Caco-2 (cell line): ENCODE measurements around the gene WNK2. TPM values are rescaled to one million over a fixed set of nuclear protein-coding genes. Genes with fewer than 3 reads are reported as not detected.

Experiments
- BruUV-seq: library from RNA; stranded (reverse); fragments of 400-500 nt; replicated peaks from 2 replicates; lab custom pipeline; 2021; lab: Mats Ljungman, UMichigan
- CTCF ChIA-PET: fragments of 300-600 bp; sonication (Branson Sonifier 250); formaldehyde crosslinking; loops from one replicate; lab custom pipeline; 2022; ENCODE audit warnings: antibody characterized with exemption; lab: Charles Lee
- POLR2A ChIA-PET: fragments of 300-600 bp; sonication (Branson Sonifier 250); formaldehyde crosslinking; loops from one replicate; lab custom pipeline; 2022; ENCODE audit warnings: antibody characterized with exemption; lab: Charles Lee
- DNase-seq, 2 experiments: peaks; one replicate each; pipeline versions ENCODE4 v3.0.0 to v3.0.0-alpha.2; 2020 to 2022
- H3K27me3 ChIP-seq: replicated peaks from 2 replicates; pipeline ENCODE4 v1.6.0; 2011; ENCODE audit warnings: low read length; ENCODE audit not compliant: control insufficient read depth, insufficient read depth
- H3K36me3 ChIP-seq: 2 replicates; pipeline ENCODE4 v1.5.1; 2011; ENCODE audit warnings: low read length; ENCODE audit not compliant: control insufficient read depth, insufficient read depth
- H3K4me1 ChIP-seq: fragments of 250-450 bp; sonication (Bioruptor Pico); 2 replicates; pipeline ENCODE4 v1.5.1; 2020; ENCODE audit warnings: mild to moderate bottlenecking
- H3K4me3 ChIP-seq: 2 replicates; pipeline ENCODE4 v1.5.1; 2011; ENCODE audit warnings: low read depth, mild to moderate bottlenecking, control low read depth, low read length
- H3K9me3 ChIP-seq: fragments of 250-450 bp; sonication (Bioruptor Pico); 2 replicates; pipeline ENCODE4 v1.5.1; 2020; ENCODE audit warnings: mild to moderate bottlenecking, moderate library complexity
- H3K27ac Mint-ChIP-seq: one replicate; pipeline ENCODE4 v1.8.0; 2022; ENCODE audit warnings: mixed read lengths; ENCODE audit not compliant: unreplicated experiment
- H3K27me3 Mint-ChIP-seq: one replicate; pipeline ENCODE4 v1.8.0; 2022; ENCODE audit warnings: mixed read lengths; ENCODE audit not compliant: insufficient read depth, unreplicated experiment
- H3K36me3 Mint-ChIP-seq: one replicate; pipeline ENCODE4 v1.8.0; 2022; ENCODE audit warnings: mild to moderate bottlenecking, mixed read lengths; ENCODE audit not compliant: insufficient read depth, unreplicated experiment
- H3K4me1 Mint-ChIP-seq: one replicate; pipeline ENCODE4 v1.8.0; 2022; ENCODE audit warnings: low read depth, mixed read lengths; ENCODE audit not compliant: unreplicated experiment
- H3K4me3 Mint-ChIP-seq: one replicate; pipeline ENCODE4 v1.8.0; 2022; ENCODE audit warnings: mild to moderate bottlenecking, moderate library complexity, mixed read lengths; ENCODE audit not compliant: unreplicated experiment
- H3K9me3 Mint-ChIP-seq: one replicate; pipeline ENCODE4 v1.8.0; 2022; ENCODE audit warnings: mixed read lengths; ENCODE audit not compliant: unreplicated experiment
- intact Hi-C: fragments of 100-400 bp; cut with micrococcal nuclease; formaldehyde crosslinking; loops from one replicate; pipeline ENCODE4 v1.10.0; 2022; ENCODE audit not compliant: unreplicated experiment
- total RNA-seq: library from RNA; stranded (reverse); gene quantifications from 2 replicates; pipeline ENCODE4 v1.2.3, GENCODE V29; 2022
- TF ChIP-seq, protein P1 (sequence below), 2 experiments: fragments of 200-600 bp in 1 of 2; IDR thresholded peaks; 1 replicate in 1 of 2; 2 replicates in 1 of 2; pipeline versions ENCODE4 v1.5.1 to v1.8.0; 2011 to 2022; ENCODE audit warnings: antibody characterized with exemption in 1 of 2, control low read depth in 1 of 2, inconsistent platforms in 1 of 2, low read depth in 1 of 2, low read length in 1 of 2, mild to moderate bottlenecking in 1 of 2, moderate library complexity in 1 of 2; ENCODE audit not compliant: insufficient read depth in 1 of 2, severe bottlenecking in 1 of 2, unreplicated experiment in 1 of 2

WNK2 gene
- total RNA-seq, 1 experiment from 2014 or later, result 21.7 TPM

DNA sequence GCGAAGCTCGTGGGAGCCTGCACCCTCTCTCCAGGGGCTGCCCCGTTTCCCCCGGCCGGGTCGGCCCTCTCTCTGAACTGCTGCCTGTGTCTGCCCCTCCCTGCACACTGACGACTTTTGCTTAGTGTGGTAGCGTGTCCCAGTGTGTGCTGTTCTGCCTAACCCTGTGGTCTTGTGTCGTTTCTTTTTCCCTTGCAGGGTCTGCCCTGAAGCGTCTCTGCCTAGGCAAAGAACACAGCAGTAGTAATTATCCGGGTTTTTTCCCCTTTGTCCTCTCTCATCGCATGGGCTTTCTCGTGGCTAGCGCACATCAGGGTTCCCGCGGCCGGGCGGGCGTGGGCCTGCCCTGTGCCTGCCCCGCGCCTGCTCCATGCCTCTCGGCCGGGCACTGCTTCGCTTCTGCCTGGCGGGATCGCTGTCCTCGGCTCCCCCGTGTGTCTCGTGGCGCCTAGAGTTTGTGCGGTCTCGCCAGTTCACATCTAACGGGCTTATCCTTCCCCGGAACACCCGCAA is 122.7 kb downstream of the WNK2 start:
- ChIA-PET POLR2A (no interaction called here), CTCF (no interaction called here)
- TF ChIP-seq, protein P1, sequence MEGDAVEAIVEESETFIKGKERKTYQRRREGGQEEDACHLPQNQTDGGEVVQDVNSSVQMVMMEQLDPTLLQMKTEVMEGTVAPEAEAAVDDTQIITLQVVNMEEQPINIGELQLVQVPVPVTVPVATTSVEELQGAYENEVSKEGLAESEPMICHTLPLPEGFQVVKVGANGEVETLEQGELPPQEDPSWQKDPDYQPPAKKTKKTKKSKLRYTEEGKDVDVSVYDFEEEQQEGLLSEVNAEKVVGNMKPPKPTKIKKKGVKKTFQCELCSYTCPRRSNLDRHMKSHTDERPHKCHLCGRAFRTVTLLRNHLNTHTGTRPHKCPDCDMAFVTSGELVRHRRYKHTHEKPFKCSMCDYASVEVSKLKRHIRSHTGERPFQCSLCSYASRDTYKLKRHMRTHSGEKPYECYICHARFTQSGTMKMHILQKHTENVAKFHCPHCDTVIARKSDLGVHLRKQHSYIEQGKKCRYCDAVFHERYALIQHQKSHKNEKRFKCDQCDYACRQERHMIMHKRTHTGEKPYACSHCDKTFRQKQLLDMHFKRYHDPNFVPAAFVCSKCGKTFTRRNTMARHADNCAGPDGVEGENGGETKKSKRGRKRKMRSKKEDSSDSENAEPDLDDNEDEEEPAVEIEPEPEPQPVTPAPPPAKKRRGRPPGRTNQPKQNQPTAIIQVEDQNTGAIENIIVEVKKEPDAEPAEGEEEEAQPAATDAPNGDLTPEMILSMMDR (IDR thresholded peaks at IDR 0.05; ENCODE audit: insufficient read depth in 1 of 2, low read depth in 1 of 2, low read length in 1 of 2, severe bottlenecking in 1 of 2, unreplicated experiment in 1 of 2), result no peak
- intact Hi-C loops, result no loop called here
- H3K9me3 Mint-ChIP-seq, result no peaks in the 10 kb centered on the region
- H3K4me1 Mint-ChIP-seq, result no peaks in the 10 kb centered on the region
- DNase-seq, result no peak
- no peaks in the 10 kb centered on the region for H3K27me3 Mint-ChIP-seq
- BruUV-seq, result no TSS peak
- no peak overlapping the region for H3K27ac Mint-ChIP-seq
- H3K36me3 ChIP-seq, result no peaks in the 10 kb centered on the region
- no peak overlapping the region for H3K4me3 Mint-ChIP-seq
- no peaks in the 10 kb centered on the region for H3K27me3 ChIP-seq
- H3K4me3 ChIP-seq, result no peak overlapping the region
- peaks cover 6% of the 10 kb centered on the region for H3K36me3 Mint-ChIP-seq
- H3K4me1 ChIP-seq, result no peaks in the 10 kb centered on the region
- no peaks in the 10 kb centered on the region for H3K9me3 ChIP-seq

DNA sequence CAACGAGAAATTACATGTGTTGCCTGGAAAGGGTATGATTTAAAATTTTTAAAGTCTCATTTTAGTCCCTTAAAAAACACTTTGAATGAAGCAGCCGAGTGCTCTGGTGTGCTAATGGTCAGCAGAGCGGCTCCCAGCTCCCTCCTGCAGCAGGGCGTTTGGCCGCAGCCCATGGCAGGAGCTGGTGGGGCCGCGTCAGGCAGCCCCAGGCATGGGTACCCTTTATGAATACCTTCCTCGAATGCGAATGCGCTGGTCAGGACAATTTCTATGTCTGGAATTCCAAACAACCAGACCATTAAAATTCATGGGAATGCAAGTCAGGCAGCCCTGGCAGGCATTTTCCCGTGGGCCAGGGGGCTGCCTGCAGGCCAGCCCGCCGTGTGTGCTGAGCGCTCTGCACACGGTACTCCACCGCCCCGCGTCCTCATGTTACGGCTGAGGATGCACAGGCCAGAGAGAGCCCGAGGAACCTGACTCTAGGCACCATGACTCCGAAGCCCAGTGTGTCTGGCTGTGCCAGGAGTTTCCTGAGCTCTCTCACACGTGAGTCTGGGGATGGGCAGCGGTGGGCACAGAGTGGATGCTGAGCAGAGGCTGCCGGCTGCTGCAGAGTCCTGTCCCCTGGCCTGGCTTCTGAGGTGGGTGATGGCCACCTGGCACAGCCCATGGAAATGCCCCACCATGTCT is 123.7 kb downstream of the WNK2 start:
- peaks cover 2% of the 10 kb centered on the region for H3K4me1 Mint-ChIP-seq
- CTCF ChIA-PET, result no interaction called here
- intact Hi-C loops, result no loop called here

DNA sequence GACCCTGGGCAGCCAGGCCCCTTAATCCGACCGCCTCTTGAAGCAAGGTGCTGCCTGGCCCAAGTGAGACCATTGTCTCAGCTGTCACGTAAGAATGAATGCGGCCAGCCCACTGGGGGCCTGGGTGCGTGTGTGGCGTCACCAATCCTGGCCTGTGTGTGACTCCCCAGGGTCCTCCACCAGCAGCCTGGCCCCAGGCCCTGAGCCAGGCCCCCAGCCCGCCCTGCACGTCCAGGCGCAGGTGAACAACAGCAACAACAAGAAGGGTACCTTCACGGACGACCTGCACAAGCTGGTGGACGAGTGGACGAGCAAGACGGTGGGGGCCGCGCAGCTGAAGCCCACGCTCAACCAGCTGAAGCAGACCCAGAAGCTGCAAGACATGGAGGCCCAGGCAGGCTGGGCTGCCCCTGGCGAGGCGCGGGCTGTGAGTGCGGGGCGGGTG is 124.2 kb downstream of the WNK2 start:
- no peaks in the 10 kb centered on the region for H3K9me3 Mint-ChIP-seq
- no peak overlapping the region for H3K27ac Mint-ChIP-seq
- intact Hi-C loops, result no loop called here
- no peaks in the 10 kb centered on the region for H3K9me3 ChIP-seq
- H3K36me3 ChIP-seq, result no peaks in the 10 kb centered on the region
- no peak overlapping the region for H3K4me3 Mint-ChIP-seq
- TF ChIP-seq, protein P1 (IDR thresholded peaks at IDR 0.05; ENCODE audit: insufficient read depth in 1 of 2, low read depth in 1 of 2, low read length in 1 of 2, severe bottlenecking in 1 of 2, unreplicated experiment in 1 of 2), result no peak
- no peak overlapping the region for H3K4me3 ChIP-seq
- H3K4me1 ChIP-seq, result peaks cover 10% of the 10 kb centered on the region
- DNase-seq, result no peak
- no peaks in the 10 kb centered on the region for H3K27me3 ChIP-seq
- H3K36me3 Mint-ChIP-seq, result peaks cover 5% of the 10 kb centered on the region
- H3K27me3 Mint-ChIP-seq, result no peaks in the 10 kb centered on the region
- H3K4me1 Mint-ChIP-seq, result peaks cover 8% of the 10 kb centered on the region
- no TSS peak for BruUV-seq
- CTCF ChIA-PET, result no interaction called here
- POLR2A ChIA-PET, result no interaction called here

More for the DNA sequence above, 123.7 kb downstream of the WNK2 start:
- H3K27me3 ChIP-seq, result no peaks in the 10 kb centered on the region
- H3K36me3 Mint-ChIP-seq, result peaks cover 2% of the 10 kb centered on the region
- POLR2A ChIA-PET, result no interaction called here
- H3K4me1 ChIP-seq, result peaks cover 6% of the 10 kb centered on the region
- no peaks in the 10 kb centered on the region for H3K36me3 ChIP-seq
- TF ChIP-seq, protein P1 (IDR thresholded peaks at IDR 0.05; ENCODE audit: insufficient read depth in 1 of 2, low read depth in 1 of 2, low read length in 1 of 2, severe bottlenecking in 1 of 2, unreplicated experiment in 1 of 2), result no peak
- no peak for DNase-seq
- no peak overlapping the region for H3K27ac Mint-ChIP-seq
- no peaks in the 10 kb centered on the region for H3K27me3 Mint-ChIP-seq
- no peaks in the 10 kb centered on the region for H3K9me3 ChIP-seq
- no peak overlapping the region for H3K4me3 ChIP-seq
- no peaks in the 10 kb centered on the region for H3K9me3 Mint-ChIP-seq
- no TSS peak for BruUV-seq
- H3K4me3 Mint-ChIP-seq, result no peak overlapping the region
